Neuron (in vitro differentiated cells): ENCODE measurements around the gene RINT1.
"Not testable (repeated sequence)": the region's sequence is repeated elsewhere in the genome, so short reads cannot be mapped to it uniquely, and the experiment has no call there.

ENCODE experiments used
- H2AFZ ChIP-seq: one replicate; pipeline ENCODE4 v1.6.1; 2013; ENCODE audit warnings: low read depth, mild to moderate bottlenecking, inconsistent platforms, low read length, moderate library complexity
- H3K27me3 ChIP-seq: one replicate; pipeline ENCODE4 v1.6.1; 2013; ENCODE audit warnings: low read length; ENCODE audit not compliant: insufficient read depth
- H3K36me3 ChIP-seq: one replicate; pipeline ENCODE4 v1.6.1; 2013; ENCODE audit warnings: low read length; ENCODE audit not compliant: insufficient read depth
- H3K4me1 ChIP-seq: one replicate; pipeline ENCODE4 v1.6.1; 2013; ENCODE audit warnings: low read length; ENCODE audit not compliant: insufficient read depth
- H3K4me3 ChIP-seq: 2 replicates; pipeline ENCODE4 v1.5.1; 2013; ENCODE audit warnings: mild to moderate bottlenecking, low read length, moderate library complexity
- H3K9me3 ChIP-seq: one replicate; pipeline ENCODE4 v1.6.1; 2013; ENCODE audit warnings: low read length

Gene RINT1

GRCh38 chr7:105591522-105591921, 59.5 kb downstream of the RINT1 start:
- Histone ChIP-seq H3K4me1 (no peaks in the 10 kb centered on the region), H2AFZ (no peak overlapping the region), H3K4me3 (no peak overlapping the region), H3K36me3 (no peaks in the 10 kb centered on the region), H3K27me3 (no peaks in the 10 kb centered on the region), H3K9me3 (no peaks in the 10 kb centered on the region)

GRCh38 chr7:105594034-105594433, 62.0 kb downstream of the RINT1 start:
- no peaks in the 10 kb centered on the region for H3K36me3 ChIP-seq
- no peak overlapping the region for H2AFZ ChIP-seq
- H3K4me3 ChIP-seq: no peak overlapping the region
- no peaks in the 10 kb centered on the region for H3K9me3 ChIP-seq
- H3K4me1 ChIP-seq: no peaks in the 10 kb centered on the region
- no peaks in the 10 kb centered on the region for H3K27me3 ChIP-seq

- H3K27me3 ChIP-seq: no peaks in the 10 kb centered on the region
- H3K9me3 ChIP-seq: no peaks in the 10 kb centered on the region
- H3K4me1 ChIP-seq: no peaks in the 10 kb centered on the region
- no peaks in the 10 kb centered on the region for H3K36me3 ChIP-seq
- H2AFZ ChIP-seq: no peak overlapping the region
- H3K4me3 ChIP-seq: no peak overlapping the region
Measured at GRCh38 chr7:105596866-105597265, 64.9 kb downstream of the RINT1 start.

GRCh38 chr7:105599080-105599479, 67.1 kb downstream of the RINT1 start:
- H3K4me1 ChIP-seq, H3K36me3 ChIP-seq, H2AFZ ChIP-seq, H3K27me3 ChIP-seq, H3K9me3 ChIP-seq, H3K4me3 ChIP-seq: not testable (repeated sequence)

- no peaks in the 10 kb centered on the region for H3K27me3 ChIP-seq
- H3K4me3 ChIP-seq: no peak overlapping the region
- H3K4me1 ChIP-seq: no peaks in the 10 kb centered on the region
- no peak overlapping the region for H2AFZ ChIP-seq
- H3K36me3 ChIP-seq: no peaks in the 10 kb centered on the region
- H3K9me3 ChIP-seq: no peaks in the 10 kb centered on the region
Measured at GRCh38 chr7:105599551-105599950, 67.5 kb downstream of the RINT1 start.

- no peaks in the 10 kb centered on the region for H3K4me1 ChIP-seq
- H3K36me3 ChIP-seq: no peaks in the 10 kb centered on the region
- no peaks in the 10 kb centered on the region for H3K9me3 ChIP-seq
- H3K27me3 ChIP-seq: no peaks in the 10 kb centered on the region
- no peak overlapping the region for H3K4me3 ChIP-seq
- H2AFZ ChIP-seq: no peak overlapping the region
Measured at GRCh38 chr7:105600720-105601550, 68.9 kb downstream of the RINT1 start.

GRCh38 chr7:105602325-105603305, 70.6 kb downstream of the RINT1 start:
- Histone ChIP-seq H3K4me1 (peaks cover 4% of the 10 kb centered on the region), H3K36me3 (peaks cover 3% of the 10 kb centered on the region), H3K4me3 (no peak overlapping the region), H3K27me3 (no peaks in the 10 kb centered on the region), H3K9me3 (no peaks in the 10 kb centered on the region), H2AFZ (no peak overlapping the region)

GRCh38 chr7:105610165-105610930, 78.3 kb downstream of the RINT1 start:
- Histone ChIP-seq H3K4me3 (no peak overlapping the region), H3K27me3 (no peaks in the 10 kb centered on the region), H3K4me1 (peaks cover 4% of the 10 kb centered on the region), H3K36me3 (peaks cover 22% of the 10 kb centered on the region), H3K9me3 (no peaks in the 10 kb centered on the region), H2AFZ (no peak overlapping the region)

- Histone ChIP-seq H3K27me3 (no peaks in the 10 kb centered on the region), H2AFZ (no peak overlapping the region), H3K4me3 (no peak overlapping the region), H3K36me3 (peaks cover 30% of the 10 kb centered on the region), H3K9me3 (no peaks in the 10 kb centered on the region), H3K4me1 (peaks cover under 1% of the 10 kb centered on the region)
Measured at GRCh38 chr7:105611856-105612775, 80.1 kb downstream of the RINT1 start.

GRCh38 chr7:105612806-105613205, 80.8 kb downstream of the RINT1 start:
- no peaks in the 10 kb centered on the region for H3K27me3 ChIP-seq
- peaks cover 34% of the 10 kb centered on the region for H3K36me3 ChIP-seq
- H3K4me1 ChIP-seq: no peaks in the 10 kb centered on the region
- no peak overlapping the region for H3K4me3 ChIP-seq
- H2AFZ ChIP-seq: no peak overlapping the region
- H3K9me3 ChIP-seq: no peaks in the 10 kb centered on the region

- H2AFZ ChIP-seq: no peak overlapping the region
- H3K36me3 ChIP-seq: peaks cover 42% of the 10 kb centered on the region
- no peaks in the 10 kb centered on the region for H3K9me3 ChIP-seq
- no peak overlapping the region for H3K4me3 ChIP-seq
- H3K4me1 ChIP-seq: no peaks in the 10 kb centered on the region
- no peaks in the 10 kb centered on the region for H3K27me3 ChIP-seq
Measured at GRCh38 chr7:105613611-105614330, 81.8 kb downstream of the RINT1 start.
